ENCODE results near the gene RGS17.
A peak's percentile ranks its signal among the peaks of the same experiment; 100 is the strongest.
"Not testable (repeated sequence)": the region's sequence is repeated elsewhere in the genome, so short reads cannot be mapped to it uniquely, and the experiment has no call there.

The RGS17 gene

GRCh38 chr6:153131037-153131981 is at the start of gene RGS17:
TSS of gene RGS17 (minus strand) at chr6:153131282. CDS start at chr6:153044018, 87,264 bp downstream.
- peak; percentile 47 to 80 for DNase-seq

GRCh38 chr6:153172815-153173214 is 41.7 kb upstream of the RGS17 start:
- DNase-seq: peak; percentile 23

GRCh38 chr6:153170511-153170910 is 39.4 kb upstream of the RGS17 start:
- DNase-seq: no peak

- no peak for DNase-seq
Measured at GRCh38 chr6:153167907-153168306, 36.8 kb upstream of the RGS17 start.

- DNase-seq: no peak
Measured at GRCh38 chr6:153167061-153167891, 36.2 kb upstream of the RGS17 start.

GRCh38 chr6:153162646-153163045 is 31.6 kb upstream of the RGS17 start:
- DNase-seq: no peak

- no peak for DNase-seq
Measured at GRCh38 chr6:153162172-153162571, 31.1 kb upstream of the RGS17 start.

GRCh38 chr6:153160221-153160620 is 29.1 kb upstream of the RGS17 start:
- no peak for DNase-seq

GRCh38 chr6:153150752-153151440 is 19.8 kb upstream of the RGS17 start:
- DNase-seq: peak; percentile 78 to 85

GRCh38 chr6:153150371-153150751 is 19.3 kb upstream of the RGS17 start:
- DNase-seq: peak; percentile 50 to 63

GRCh38 chr6:153149891-153150290 is 18.8 kb upstream of the RGS17 start:
- DNase-seq: peak; percentile 50 to 71

- no peak for DNase-seq
Measured at GRCh38 chr6:153146413-153146812, 15.3 kb upstream of the RGS17 start.

- peak; percentile 84 to 90 for DNase-seq
Measured at GRCh38 chr6:153145591-153145990, 14.5 kb upstream of the RGS17 start.

GRCh38 chr6:153143200-153143599 is 12.1 kb upstream of the RGS17 start:
- no peak for DNase-seq

GRCh38 chr6:153140299-153140698 is 9.2 kb upstream of the RGS17 start:
- DNase-seq: peak; percentile 89 to 92

- no peak for DNase-seq
Measured at GRCh38 chr6:153138930-153139329, 7.8 kb upstream of the RGS17 start.

GRCh38 chr6:153135681-153136080 is 4.6 kb upstream of the RGS17 start:
- DNase-seq: no peak

GRCh38 chr6:153133667-153134066 is 2.6 kb upstream of the RGS17 start:
- DNase-seq: not testable (repeated sequence)

GRCh38 chr6:153130515-153131036 is 506 bp downstream of the RGS17 start:
- peak in 1 of 2 experiments; percentile 51 for DNase-seq

- peak in 1 of 2 experiments; percentile 39 for DNase-seq
Measured at GRCh38 chr6:153129873-153130514, 1.1 kb downstream of the RGS17 start.

GRCh38 chr6:153126218-153126617 is 4.9 kb downstream of the RGS17 start:
- DNase-seq: no peak

- peak in 1 of 2 experiments; percentile 25 for DNase-seq
Measured at GRCh38 chr6:153125032-153125431, 6.0 kb downstream of the RGS17 start.

All from SHP77 (cell line).